Measurements from ENCODE around the gene TCEAL9.
A peak's percentile ranks its signal among the peaks of the same experiment; 100 is the strongest.
"Not testable (repeated sequence)": the region's sequence is repeated elsewhere in the genome, so short reads cannot be mapped to it uniquely, and the experiment has no call there.

Gene TCEAL9, protein sequence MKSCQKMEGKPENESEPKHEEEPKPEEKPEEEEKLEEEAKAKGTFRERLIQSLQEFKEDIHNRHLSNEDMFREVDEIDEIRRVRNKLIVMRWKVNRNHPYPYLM

DNA sequence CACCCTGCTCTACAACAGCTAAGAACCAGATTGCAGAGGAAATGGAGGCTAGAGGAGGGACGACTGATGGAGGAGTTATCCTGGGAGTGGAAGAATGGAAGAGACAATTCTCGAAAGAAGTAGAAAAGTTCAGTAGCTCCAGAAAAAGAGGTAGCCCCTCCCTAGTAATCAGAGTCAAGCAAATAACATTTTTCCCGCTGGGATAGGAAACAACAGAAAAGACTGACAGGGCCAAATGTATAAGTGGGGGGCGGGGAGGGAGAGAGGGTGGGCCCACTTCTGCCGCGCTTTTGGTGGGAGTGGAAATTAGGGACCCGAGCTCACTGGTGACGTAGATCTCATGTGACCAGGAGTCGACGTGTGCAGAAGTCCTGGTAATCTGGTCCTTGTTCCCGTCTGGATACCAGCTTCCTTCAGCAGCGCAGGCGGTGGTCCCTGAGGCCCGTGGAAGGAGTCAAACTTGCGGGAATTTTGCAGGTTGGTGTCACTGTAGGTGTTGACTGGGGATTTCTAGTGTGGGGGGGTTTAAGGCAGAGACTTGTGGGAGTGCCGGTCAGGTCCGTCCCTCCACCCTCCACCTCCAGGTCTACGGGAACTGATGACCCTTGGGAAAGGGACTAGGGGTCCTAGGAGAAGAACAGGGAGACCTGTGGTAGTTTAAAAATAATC is at the start of gene TCEAL9:
TSS of gene TCEAL9 (plus strand) at position 377 of the 669 bp plus-strand sequence. CDS start 1,179 bp downstream, outside the sequence.
- peak; percentile 77 for DNase-seq

DNA sequence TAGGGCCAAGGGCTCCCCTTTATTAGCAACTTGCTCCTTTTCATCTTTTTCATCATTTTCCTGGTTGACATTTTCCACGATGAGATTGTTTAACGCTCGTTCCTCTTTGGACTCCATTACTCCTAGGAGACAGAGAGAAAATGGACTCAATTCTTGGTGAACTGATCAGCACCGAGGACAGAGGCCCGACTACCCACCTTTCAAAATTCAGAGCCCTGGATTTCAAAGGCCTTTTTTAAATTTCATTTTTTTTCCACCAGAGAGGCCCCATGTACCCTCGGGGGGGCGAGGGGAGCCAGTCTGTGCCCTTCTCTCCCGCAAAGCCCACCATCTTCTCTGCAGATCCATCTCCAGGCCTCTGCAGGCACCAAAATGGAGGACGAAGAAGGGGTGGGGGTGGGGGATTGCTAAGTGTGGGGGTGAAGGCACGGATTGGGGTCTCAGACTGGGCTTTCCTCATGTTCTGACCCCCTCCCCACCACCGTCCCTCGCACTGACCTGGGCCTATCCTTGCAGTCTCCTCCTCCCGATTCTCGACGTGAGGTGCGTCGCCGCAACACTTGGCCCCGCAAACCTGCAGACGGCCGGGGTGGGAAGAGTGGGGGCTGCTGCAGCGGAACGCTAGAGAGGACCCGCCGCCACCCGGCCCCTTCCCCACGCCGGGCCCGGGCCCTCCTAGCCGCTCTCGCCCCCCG is 46.3 kb upstream of the TCEAL9 start:
- DNase-seq, result no peak

DNA sequence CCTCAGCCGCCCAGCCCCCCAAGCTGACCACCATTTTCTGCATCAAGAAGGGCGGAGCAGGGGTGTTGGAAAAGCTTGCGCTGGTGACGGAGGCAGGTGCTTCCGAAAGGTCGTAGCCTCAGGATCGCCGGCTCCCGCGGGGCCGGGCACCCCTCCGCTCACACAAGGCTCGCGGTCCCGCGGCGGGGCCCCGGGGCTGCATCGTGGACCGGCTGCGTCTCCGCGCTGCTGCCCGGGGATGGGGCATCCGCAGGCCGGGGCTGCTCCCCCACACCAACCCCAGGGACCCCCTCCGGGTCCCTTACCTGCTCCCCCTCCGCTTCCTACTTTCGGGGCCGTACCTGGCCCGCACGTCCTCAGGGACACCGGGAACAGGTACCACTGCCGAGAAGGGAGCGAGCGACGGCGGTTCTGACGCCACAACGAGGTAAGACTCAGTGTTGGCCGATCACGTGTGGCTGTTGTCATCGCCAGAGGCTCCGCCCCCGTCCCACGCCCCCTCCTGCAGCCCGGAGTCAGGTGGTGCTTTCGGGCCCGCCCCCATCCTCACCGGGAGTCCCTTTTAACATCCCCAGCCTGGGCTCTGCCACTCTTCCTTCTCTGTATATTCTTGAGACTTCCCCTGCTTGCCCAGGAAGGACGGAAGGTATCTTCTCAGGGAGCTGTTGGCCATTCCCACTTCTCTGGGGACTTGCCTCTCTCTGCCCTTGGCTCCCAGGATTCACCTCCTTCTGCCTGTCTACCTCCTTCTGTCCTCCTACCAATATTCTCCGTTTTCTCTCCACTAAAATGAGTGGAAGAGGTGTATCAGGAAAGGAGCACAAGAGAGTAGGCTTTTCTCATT is 45.5 kb upstream of the TCEAL9 start, which contains the start of gene BEX2:
TSS of gene BEX2 (minus strand) at position 436 of the 844 bp plus-strand sequence. CDS start 1,014 bp downstream, outside the sequence.
- DNase-seq, result peak; percentile 86

DNA sequence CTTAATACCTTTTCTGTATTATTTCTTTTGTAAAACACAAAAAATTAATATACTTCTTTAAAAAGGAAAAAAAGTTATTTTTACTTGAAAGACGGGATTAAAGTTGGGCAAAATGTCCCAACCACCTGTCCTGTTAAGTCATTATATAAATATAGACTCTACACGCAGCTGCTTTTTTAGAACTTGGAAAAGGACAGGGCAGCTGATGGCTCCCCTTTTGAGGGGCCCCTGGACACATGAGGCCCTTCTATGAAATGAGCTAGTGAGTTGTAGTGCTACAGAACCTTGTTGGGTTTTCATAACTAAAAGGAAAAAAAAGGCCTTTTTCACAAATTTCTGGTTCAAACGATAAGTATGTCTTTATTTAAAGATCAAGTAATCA is 44.9 kb upstream of the TCEAL9 start:
- DNase-seq, result no peak

DNA sequence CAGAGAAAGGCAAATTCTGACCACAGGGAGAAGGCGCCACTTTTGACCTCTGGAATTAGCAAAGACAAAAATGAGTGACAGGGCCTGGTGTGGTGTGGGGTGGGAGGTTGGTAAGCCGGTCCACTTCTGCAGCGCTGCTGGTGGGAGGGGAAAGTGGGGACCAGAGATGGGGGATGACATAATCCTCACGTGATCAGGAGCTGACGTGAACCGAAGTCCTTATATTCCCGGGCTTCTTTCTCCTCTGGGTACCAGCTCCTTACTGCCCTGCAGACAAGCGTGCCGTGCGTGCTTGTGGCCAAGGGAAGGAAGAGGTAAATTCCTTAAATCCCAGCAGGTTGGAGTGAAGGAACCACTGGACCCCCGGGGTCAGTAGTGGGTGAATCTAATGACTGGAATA is 26.3 kb upstream of the TCEAL9 start, which contains the start of gene TCEAL7:
TSS of gene TCEAL7 (plus strand) at position 249 of the 400 bp plus-strand sequence. CDS start 1,165 bp downstream, outside the sequence.
- no peak for DNase-seq

DNA sequence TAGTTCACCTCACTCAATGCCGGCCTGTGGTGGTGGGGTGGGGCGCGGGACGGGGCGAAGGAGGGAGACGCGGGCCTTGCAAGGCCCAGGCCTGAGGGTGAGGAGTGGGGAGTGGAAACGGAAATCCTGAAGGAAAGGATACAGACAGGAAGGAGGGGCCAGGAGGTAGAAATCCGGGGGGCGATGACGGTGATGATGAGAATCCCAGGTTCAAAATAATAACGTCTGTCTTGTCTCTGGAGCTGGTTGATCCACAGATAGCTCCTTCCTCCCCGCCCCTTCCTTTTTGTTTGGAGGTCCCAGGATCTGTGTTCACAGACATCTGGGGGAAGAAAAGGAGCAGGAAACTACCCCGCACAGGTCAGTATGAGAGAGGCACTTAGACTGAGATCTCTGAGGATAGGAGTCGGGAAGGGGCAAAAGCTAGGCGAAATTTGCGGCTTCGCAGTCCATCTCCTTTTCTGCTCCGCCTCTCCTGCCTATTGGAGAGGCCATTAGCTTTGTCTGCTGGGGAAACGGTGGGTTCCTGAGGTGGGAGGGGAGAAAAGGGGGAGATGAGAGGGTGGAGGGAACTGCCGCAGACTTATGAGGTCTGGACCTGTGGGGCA is 25.5 kb upstream of the TCEAL9 start:
- DNase-seq, result no peak

DNA sequence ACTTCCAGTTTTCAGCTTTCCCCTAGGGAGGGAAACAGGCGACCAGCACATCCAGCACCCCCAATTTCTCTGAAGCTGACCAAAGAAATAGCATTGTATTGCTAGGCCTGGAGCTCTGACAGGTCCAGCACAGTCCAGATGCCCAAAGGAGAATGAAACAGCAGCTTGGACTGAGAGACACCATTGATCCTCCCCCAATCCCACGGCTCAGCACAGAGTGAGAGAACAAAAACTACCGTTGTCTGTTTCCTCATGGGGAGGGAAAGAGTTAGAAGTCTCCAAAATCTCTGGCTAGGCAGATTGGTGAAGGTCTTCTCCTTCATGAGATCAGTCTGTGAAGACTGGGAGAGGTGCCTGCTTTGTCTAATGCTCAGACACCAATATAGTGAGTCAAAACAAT is 17.6 kb upstream of the TCEAL9 start:
- DNase-seq, result no peak

DNA sequence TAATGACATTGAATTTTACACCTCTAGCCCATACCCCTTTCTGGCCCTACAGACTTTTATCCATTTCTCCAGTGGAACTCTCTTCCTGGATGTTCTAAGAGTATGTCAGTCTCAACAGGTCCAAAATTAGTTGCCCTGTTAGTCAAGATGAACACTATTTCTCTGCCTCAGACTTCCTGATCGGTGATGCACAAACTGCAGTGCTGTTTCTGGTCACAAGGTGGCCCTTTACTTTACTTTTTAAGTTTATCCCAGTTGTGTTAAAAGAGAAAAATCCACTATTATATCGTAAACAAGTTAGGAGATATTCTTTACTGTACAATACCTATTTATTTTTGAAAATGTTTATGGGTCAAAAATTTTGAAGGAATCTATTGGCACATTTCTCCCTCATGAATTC is 13.2 kb upstream of the TCEAL9 start:
- DNase-seq, result peak; percentile 1

DNA sequence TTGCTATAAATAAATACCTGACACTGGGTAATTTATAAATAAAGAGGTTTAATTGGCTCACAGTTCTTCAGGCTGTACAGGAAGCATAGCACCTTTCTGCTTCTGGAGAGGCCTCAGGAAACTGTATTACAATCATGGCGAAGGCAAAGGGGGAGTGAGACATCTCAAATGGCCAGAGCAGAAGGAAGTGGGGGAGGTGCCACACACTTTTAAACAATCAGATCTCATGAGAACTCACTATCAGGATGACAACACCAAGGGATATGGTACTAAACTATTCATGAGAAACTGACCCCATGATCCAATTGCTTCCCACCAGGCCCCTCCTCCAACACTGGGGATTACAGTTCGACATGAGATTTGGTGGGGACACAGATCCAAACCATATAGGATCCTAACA is 11.7 kb upstream of the TCEAL9 start:
- no peak for DNase-seq

DNA sequence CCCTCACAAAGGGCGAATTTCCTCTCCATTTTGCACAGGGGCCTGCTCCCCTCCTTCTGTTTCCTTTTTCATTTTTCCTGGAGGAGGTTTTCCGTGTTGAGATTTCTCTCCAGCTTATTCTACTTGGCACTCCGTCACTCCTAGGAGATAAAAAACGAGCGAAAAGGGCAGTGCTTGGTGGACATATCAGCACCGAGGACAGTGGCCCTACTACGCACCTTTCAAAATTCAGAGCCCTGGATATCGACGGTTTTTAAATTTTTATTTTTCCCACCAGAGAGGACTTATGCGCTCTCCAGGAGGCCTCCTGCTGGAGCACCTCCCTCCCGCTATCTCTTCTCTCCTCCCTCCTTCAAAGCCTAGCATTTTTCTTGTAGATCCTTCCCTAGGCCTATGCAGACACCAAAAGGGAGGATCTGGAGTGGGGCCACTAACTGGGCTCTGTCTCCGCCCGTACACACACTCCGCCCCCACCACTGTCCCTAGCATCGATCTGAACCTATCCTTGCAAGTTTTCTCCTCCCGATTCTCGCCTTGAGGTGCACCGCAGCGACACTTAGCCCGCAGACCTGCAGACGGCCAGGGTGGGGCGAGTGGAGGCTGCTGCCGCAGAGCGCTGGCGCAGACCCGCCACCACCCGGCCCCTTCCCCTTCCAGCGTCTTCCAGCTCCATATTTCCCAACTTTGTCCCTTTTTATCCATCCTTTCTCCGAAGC is 8.5 kb upstream of the TCEAL9 start:
- no peak for DNase-seq

DNA sequence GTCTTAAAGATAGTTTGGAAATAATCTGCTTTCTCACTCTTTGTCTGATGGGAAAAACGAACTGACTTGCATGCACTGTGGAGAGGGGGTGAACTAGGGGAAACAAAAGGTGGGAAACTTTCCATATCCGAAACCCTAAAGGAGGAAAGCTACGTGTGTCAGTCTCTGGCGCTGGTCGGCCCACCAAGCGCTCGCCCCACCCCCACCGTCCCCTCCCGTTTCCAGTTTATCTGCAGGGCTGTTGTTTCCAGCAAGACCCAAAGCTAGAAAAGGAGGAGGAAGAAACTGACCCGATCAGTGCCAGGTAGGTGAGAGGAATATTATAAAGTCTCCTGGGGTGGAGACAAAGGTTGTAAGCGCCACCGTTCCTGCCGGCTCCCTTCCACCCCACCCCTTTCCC is 552 bp downstream of the TCEAL9 start:
- DNase-seq, result peak; percentile 8

DNA sequence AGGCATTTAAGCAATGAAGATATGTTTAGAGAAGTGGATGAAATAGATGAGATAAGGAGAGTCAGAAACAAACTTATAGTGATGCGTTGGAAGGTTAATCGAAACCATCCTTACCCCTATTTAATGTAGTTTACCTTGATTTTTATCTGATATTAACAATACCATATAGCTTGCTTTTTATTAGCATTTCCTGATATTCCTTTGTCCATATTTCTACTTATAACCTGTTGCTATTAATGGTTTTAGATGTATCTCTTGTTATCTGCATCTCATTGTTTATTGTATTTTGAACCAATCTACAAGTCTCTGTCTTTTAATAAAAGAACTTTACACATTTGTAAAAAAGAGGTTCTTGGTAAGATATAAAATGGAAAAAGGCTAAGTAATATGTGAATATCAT is 1.6 kb downstream of the TCEAL9 start:
- DNase-seq, result no peak

DNA sequence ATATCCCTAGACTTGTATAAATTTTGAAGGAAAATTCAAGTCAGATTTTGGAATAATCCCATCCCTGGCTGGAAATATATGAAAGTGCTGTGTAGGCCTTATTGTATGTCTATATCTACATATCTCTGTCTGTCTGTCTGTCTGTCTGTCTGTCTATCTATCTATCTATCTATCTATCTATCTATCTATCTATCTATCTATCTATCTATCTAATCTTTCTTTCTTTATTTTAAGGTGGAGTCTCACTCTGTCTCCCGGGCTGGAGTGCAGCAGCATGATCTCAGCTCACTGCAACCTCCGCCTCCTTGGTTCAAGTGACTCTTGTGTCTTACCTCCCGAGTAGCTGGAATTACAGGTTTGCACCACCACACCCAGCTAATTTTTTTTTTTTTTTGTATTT is 3.3 kb downstream of the TCEAL9 start:
- not testable (repeated sequence) for DNase-seq

DNA sequence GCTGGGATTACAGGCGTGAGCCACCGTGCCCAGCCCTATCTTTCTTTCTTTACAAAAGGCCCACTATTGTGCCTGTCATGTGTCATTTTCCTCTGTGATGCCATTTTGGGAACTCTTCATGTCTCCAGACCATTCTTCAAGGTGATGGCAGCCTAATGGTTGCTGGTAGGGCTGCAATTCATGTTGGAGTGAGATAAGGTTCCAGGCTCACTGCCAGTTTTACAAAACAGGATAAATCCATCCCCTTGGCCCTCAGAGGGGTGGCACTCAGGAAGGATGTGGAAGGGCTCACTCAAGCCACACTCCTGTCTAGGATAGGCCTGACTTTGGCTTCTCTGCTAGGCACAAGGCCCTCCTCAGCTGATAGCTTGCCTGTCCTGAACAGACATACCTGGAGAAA is 3.8 kb downstream of the TCEAL9 start:
- DNase-seq, result no peak

DNA sequence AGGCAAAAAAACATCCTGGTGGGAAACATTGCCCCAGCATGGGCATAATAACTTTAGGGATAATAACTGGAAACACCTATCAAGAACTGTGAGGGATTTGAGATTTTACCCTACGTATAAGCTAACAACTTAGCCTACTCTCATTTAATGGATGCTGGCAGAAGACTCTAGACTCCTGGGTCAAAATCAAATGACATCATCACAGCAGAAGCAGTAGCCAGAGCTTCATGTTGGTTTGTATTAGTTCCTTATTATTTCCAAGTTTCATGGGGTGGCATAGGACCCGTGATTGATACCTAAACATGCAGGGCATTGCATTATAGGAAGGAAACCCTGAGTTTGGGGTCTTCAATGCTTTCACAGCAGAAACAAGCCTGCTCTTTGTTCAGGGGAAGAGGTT is 4.6 kb downstream of the TCEAL9 start:
- no peak for DNase-seq

DNA sequence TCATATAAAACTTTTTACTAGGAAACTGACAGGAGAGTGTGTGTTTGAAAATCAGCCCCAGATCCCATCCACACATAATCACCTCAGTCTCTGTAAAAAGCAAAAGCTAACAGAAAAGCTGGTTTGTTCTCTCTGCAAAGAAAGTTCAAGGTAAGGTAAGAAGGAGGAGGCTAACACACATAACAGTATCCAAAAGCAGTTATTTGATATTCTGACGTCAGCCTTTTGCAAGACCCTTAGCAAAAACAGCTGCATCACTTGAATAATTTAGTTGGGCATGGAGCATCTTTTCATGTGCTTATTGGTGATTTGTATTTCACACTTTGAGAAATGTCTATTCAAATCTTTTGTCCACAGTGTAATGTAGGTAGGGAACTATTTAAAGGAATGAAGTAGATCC is 5.5 kb downstream of the TCEAL9 start:
- DNase-seq, result no peak

DNA sequence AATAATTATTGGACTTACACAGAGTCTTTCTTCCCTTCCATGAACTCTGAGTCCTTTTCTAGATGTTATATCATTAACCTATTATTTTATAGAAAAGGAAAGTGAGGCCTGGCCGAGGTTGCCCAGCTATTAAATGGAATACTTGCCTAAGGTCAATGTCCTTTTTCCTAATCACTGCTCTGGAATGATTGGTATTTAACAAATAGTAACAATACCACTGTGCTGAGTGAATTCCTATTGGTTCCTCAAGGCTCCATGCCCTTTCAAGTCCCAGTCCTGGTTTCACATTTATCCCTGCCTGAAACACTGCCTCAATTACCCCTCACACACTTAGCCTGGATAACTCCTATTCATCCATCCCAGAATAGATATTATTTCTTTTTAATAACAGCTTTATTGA is 6.2 kb downstream of the TCEAL9 start:
- DNase-seq, result no peak

DNA sequence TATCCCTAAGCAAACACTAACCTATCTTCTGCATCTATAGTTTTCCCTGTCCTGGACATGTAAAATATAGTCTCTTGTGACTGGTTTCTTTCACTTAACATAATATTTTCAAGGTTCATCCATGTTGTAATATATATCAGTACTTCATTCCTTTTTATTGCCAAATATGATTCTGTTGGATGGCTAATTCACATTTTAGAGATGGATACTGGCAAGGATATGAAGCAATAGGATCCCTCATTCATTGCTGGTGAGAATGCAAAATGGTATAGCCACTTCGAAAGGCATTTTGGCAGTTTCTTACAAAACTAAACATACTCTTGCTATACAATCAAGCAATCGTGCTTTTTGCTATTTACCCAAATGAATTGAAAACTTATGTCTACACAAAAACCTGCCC is 6.7 kb downstream of the TCEAL9 start:
- no peak for DNase-seq

DNA sequence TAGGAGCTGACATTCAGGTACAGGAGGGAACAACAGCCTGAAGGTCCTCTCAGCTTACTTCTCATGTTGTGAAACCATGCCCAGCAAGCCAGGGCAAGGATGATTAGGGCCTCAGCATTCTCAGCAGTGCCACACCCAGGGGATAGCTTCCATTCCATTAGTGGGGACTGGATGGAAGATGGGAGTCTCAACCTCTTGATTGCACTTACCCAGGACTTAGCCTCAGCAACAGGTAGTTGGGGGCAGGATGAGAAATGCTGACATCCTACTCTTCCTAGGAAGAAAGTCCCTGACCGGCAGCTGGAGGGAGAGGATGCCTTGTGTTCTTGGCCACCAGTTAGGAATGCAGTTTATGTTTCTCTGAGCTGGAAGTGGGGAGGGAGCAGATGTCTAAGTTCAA is 11.2 kb downstream of the TCEAL9 start:
- no peak for DNase-seq

DNA sequence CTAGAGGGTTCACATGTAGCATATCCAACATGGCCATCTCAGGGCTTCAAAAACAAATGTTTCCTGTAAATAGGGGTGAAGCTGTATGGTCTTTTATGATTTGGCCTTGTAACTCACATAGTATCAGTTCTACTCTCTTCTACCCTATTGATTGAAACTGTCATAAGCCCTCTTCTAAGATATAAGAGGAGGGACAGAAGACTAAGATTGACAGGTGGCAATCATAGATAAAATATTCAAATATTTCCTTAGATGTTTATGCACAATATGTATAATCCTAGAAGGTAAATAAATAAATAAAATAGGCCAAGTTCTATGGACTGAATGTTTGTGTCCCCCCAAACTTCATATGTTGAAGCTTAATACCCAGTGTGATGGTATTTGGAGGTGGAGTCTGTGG is 13.2 kb downstream of the TCEAL9 start:
- DNase-seq, result no peak

DNA sequence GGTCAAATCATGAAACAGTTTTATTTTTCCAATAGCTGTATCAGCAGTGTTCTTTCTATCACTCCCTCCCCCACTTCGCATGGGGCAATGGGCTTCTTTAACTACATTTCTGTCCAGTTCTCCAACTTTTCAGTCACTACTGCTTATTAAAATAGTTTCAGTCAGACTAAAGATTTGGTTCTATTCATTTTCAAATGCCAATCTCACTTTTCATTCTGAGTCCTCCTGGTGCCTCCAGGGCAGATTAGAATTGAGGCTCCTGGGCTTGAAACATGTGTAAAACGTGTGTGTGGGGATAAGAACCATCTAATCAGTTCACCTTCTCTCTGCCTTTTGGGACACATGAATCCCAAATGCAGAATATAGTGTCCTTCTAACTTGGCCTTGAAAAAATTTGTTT is 16.6 kb downstream of the TCEAL9 start:
- no peak for DNase-seq

DNA sequence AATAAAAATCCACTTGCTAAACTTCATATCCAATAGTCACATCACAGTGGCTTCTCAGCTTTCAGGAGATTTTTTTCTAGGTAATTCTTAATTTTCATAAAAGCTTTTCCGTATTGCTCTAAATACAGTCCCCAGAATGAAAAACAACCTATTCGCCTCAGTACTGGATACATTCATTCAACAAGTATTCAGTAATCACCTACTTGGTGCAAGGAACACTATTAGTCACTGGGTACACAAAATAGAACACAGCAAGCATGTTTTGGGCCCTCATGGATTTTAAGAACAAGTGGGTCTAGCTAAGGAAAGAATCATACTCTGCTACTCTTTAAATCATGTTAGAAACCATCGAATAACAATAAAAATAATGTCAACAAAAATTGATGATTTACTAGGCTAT is 17.3 kb downstream of the TCEAL9 start:
- no peak for DNase-seq

Data from NCI-H345 (cell line).